ENCODE data around the gene EVI5L. TPM values are rescaled to one million over a fixed set of nuclear protein-coding genes. Genes with fewer than 3 reads are reported as not detected.
"Not testable (repeated sequence)": the region's sequence is repeated elsewhere in the genome, so short reads cannot be mapped to it uniquely, and the experiment has no call there.

EVI5L gene
- total RNA-seq, 1 donor from 2014 or later: 6.0 TPM

GRCh38 chr19:7816040-7816439 lies 14.0 kb upstream of the EVI5L start:
- intact Hi-C loops (cut with micrococcal nuclease): not testable (repeated sequence)

DNA sequence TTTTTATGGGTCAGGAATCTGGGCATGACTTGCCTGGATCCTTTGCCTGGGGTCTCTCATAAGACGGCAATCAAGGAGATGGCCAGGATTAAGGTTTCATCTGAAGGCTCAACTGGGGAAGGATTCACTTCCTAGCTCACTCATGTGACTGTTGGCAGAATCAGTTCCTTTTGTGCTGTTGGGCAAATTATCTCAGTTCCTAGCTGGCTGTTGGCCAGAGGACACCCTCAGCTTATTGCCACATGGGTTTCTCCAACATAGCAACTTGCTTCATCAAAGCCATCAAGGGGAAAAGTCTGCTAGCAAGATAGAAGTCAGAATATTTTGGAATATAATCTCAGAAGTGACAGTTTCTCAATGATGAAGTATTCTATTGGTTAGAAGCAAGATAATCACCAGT lies 12.2 kb upstream of the EVI5L start:
- intact Hi-C loops (cut with micrococcal nuclease): no loop called here

- intact Hi-C loops (cut with micrococcal nuclease): no loop called here
Measured at GRCh38 chr19:7818806-7819205, 11.2 kb upstream of the EVI5L start.

GRCh38 chr19:7819337-7819736 lies 10.7 kb upstream of the EVI5L start:
- intact Hi-C loops (cut with micrococcal nuclease): no loop called here

DNA sequence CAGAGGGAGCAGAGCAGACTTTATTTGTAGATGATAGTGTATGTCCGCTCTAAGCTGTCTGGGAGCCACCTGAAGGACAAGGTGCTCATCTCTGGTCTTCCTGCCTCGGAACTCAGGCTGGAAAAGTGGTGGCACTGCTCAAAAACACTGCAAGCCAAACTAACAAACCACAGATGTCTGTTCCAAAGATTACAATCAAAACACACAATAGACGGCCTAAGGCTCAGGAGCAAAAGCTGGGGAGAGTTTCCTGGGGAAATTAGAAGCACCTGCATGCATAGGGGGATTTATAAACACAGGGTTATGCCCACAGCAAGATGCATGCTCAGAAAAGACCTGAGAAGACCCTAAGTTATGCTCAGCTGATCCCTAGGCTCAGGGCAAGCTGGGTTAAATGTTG lies 9.4 kb upstream of the EVI5L start:
- intact Hi-C loops (cut with micrococcal nuclease): no loop called here

- intact Hi-C loops (cut with micrococcal nuclease): no loop called here
Measured at GRCh38 chr19:7822910-7823515, 7.0 kb upstream of the EVI5L start.

GRCh38 chr19:7823686-7824301 lies 6.2 kb upstream of the EVI5L start:
- intact Hi-C loops (cut with micrococcal nuclease): no loop called here

DNA sequence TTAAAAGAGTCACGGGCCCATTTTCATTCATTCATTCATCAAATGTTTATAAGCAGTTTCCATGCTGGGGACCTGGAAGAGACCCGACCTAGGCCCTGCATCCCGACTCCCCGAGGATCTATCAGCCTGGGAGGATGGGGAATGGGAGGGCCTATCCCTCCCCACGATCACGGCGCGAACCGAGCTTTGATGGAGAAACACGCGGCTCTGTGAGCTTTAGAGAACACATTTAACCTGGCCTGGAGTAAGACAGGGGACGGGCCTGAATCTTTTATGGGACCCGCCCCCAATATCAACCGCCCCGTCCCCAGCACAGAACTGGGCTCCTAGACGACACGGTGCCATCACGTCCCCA lies 875 bp upstream of the EVI5L start:
- intact Hi-C loops (cut with micrococcal nuclease): loop anchor here (1.0 to 5.0 kb wide), 5 partner anchors 40 to 200 kb away; partner anchors contain the start of genes MAP2K7, PET100, SNAPC2 and TIMM44

- intact Hi-C loops (cut with micrococcal nuclease): no loop called here
Measured at GRCh38 chr19:7830272-7830771, 304 bp downstream of the EVI5L start.

- intact Hi-C loops (cut with micrococcal nuclease): no loop called here
Measured at GRCh38 chr19:7830823-7831222, 805 bp downstream of the EVI5L start.

DNA sequence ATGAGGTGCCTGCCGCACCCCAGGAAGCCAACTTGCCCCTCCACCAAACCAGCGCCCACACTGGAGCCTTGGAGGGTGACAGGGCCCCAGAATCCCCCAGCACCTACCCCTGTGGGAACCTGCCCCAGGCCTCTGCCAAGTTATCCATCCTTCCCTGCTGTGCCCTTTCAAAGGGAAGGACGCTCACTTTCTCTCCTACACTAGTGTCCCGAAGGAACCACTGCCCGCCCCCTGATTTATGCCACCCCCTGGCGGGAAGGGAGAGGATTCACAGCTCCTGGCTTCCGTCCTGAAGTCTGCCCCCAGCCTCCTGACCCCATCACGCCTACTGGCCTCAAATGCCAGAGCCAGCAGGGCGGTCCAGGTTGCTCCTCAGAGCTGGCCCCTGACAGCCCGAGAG lies 1.4 kb downstream of the EVI5L start:
- intact Hi-C loops (cut with micrococcal nuclease): no loop called here

GRCh38 chr19:7832009-7832408 lies 2.0 kb downstream of the EVI5L start:
- intact Hi-C loops (cut with micrococcal nuclease): no loop called here

- intact Hi-C loops (cut with micrococcal nuclease): no loop called here
Measured at GRCh38 chr19:7832781-7833180, 2.8 kb downstream of the EVI5L start.

DNA sequence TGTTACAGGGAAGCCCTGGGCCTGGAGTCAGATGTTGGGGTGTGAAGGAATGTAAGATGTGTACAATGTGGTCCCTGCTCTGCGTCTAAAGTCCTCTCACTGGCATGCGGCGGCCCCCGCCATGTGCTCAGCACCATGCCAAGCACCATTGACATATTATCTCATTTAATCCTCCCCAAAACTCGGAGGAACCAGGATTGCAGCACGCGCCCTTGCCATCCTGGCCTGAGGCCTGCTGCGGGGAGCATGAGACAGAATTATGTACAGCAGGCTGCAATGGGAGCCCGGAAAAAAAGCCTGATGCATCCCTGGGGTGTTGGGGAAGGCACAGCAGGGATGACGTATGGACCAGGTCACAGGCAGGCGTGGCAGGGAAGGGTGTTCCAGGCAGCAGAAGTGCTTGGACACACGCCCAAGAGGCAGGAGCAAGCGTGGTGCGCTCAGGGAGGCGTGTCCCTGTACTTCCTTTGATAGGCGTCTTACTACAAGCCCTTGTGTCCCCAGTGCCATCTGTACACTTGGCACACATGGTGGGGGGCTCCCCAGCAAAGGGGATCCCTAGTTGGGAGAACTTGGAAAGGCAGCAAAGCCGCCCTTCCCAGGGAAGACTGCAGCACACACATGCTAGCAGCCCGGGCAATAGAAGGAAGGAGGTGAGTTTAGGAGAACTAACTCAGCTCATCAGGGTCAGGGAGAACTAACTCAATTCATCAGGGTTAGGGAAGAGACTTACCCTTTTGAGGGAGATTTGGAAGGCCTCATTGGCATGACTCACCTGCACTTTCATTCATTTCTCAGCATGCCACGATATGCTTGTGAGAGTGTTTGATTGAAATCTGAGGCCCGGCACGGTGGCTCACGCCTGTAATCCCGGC lies 3.4 kb downstream of the EVI5L start:
- intact Hi-C loops (cut with micrococcal nuclease): no loop called here

GRCh38 chr19:7839476-7839875 lies 9.5 kb downstream of the EVI5L start:
- intact Hi-C loops (cut with micrococcal nuclease): no loop called here

DNA sequence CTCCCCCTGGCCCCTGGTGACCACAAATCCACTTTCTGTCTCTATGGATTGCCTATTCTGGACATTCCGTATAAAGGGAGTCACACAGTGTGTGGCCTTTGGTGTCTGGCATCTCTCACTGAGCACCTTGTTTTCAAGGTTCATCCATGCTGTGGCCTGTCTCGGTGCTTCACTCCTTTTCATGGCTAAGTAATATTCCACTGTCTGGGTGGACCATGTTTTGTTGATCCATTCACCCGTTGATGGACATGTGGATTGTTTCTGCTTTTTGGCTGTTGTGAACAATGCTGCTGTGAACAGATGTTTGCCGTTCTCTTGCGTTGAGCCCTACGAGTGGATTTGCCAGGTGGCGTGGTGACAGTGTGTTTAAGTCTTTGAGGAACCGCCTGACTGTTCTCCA lies 10.6 kb downstream of the EVI5L start:
- intact Hi-C loops (cut with micrococcal nuclease): no loop called here

- intact Hi-C loops (cut with micrococcal nuclease): no loop called here
Measured at GRCh38 chr19:7841751-7842660, 12.0 kb downstream of the EVI5L start.

GRCh38 chr19:7842661-7843294 lies 12.8 kb downstream of the EVI5L start:
- intact Hi-C loops (cut with micrococcal nuclease): no loop called here

DNA sequence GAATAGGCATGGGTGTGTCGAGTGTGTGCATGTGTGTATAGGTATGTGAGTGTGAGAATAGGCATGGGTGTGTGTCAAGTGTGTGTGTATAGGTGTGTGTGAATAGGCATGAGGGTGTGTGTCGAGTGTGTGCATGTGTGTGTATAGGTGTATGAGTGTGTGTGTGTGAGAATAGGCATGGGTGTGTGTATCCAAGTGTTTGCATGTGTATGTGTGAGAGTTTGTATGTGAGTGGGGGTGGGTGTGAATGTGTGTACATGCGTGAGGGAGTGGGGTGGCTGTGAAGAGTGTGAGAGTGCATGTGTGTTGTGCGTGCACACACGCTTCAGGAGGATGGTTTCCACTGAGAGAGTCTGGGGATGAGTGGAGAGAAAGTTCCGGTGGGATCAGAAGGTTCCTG lies 13.5 kb downstream of the EVI5L start:
- intact Hi-C loops (cut with micrococcal nuclease): no loop called here

GRCh38 chr19:7844405-7844804 lies 14.4 kb downstream of the EVI5L start:
- intact Hi-C loops (cut with micrococcal nuclease): no loop called here

- intact Hi-C loops (cut with micrococcal nuclease): no loop called here
Measured at GRCh38 chr19:7844951-7845350, 14.9 kb downstream of the EVI5L start.

All from T-helper 2 cell treated with Interferon-gamma antibody and Interleukin-4, amounts not matched to agents 100 ng/mL and 5 ng/mL, for 36 hours (primary cell).